HG02943 (cell line): ENCODE data around the gene MSI2.
A peak's percentile ranks its signal among the peaks of the same experiment; 100 is the strongest.

Experiments used
- ATAC-seq: cut with Tn5 transposase; IDR thresholded peaks from one replicate; pipeline ENCODE4 v1.9.1; 2021; ENCODE audit warnings: mild to moderate bottlenecking, low read depth, moderate library complexity; ENCODE audit not compliant: unreplicated experiment

The MSI2 gene

GRCh38 chr17:57363580-57363979 lies 107.3 kb downstream of the MSI2 start:
- no peak for ATAC-seq

GRCh38 chr17:57363998-57364643 lies 107.8 kb downstream of the MSI2 start:
- ATAC-seq = no peak

GRCh38 chr17:57365420-57365819 lies 109.1 kb downstream of the MSI2 start:
- no peak for ATAC-seq

GRCh38 chr17:57366177-57366557 lies 109.8 kb downstream of the MSI2 start:
- no peak for ATAC-seq

GRCh38 chr17:57366558-57367351 lies 110.4 kb downstream of the MSI2 start:
- no peak for ATAC-seq

GRCh38 chr17:57368637-57369336 lies 112.5 kb downstream of the MSI2 start:
- ATAC-seq = peak; percentile 50

GRCh38 chr17:57369509-57369945 lies 113.2 kb downstream of the MSI2 start:
- ATAC-seq = no peak

GRCh38 chr17:57370037-57370581 lies 113.8 kb downstream of the MSI2 start:
- no peak for ATAC-seq

- no peak for ATAC-seq
These were observed 114.3 kb downstream of the MSI2 start for GRCh38 chr17:57370619-57371018.

- ATAC-seq = no peak
These were observed 115.8 kb downstream of the MSI2 start for GRCh38 chr17:57372156-57372555.

- no peak for ATAC-seq
These were observed 116.7 kb downstream of the MSI2 start for GRCh38 chr17:57373048-57373447.

GRCh38 chr17:57373756-57374155 lies 117.4 kb downstream of the MSI2 start:
- ATAC-seq = no peak

GRCh38 chr17:57375040-57375769 lies 118.9 kb downstream of the MSI2 start:
- no peak for ATAC-seq

GRCh38 chr17:57375770-57376225 lies 119.5 kb downstream of the MSI2 start:
- ATAC-seq = no peak

- ATAC-seq = no peak
These were observed 120.8 kb downstream of the MSI2 start for GRCh38 chr17:57377094-57377493.

GRCh38 chr17:57379237-57379894 lies 123.0 kb downstream of the MSI2 start:
- no peak for ATAC-seq

- ATAC-seq = no peak
These were observed 123.6 kb downstream of the MSI2 start for GRCh38 chr17:57379895-57380434.

- no peak for ATAC-seq
These were observed 125.2 kb downstream of the MSI2 start for GRCh38 chr17:57381498-57381897.

- ATAC-seq = no peak
These were observed 127.9 kb downstream of the MSI2 start for GRCh38 chr17:57384219-57384618.

GRCh38 chr17:57385975-57386374 lies 129.7 kb downstream of the MSI2 start:
- ATAC-seq = no peak
